Ishikawa (cell line): Measurements from ENCODE around the gene CINP.

Source experiments
- CEBPB ChIP-seq: IDR thresholded peaks from 2 replicates; pipeline ENCODE4 v1.6.1; 2012
- CREB1 ChIP-seq: IDR thresholded peaks from 2 replicates; pipeline ENCODE4 v1.6.1; 2012; ENCODE audit warnings: low read depth
- EGR1 ChIP-seq: IDR thresholded peaks from 2 replicates; pipeline ENCODE4 v1.6.1; 2012
- EP300 ChIP-seq: IDR thresholded peaks from 2 replicates; pipeline ENCODE4 v1.6.1; 2012; ENCODE audit warnings: borderline replicate concordance
- FOXM1 ChIP-seq: IDR thresholded peaks from 2 replicates; pipeline ENCODE4 v1.6.1; 2012; ENCODE audit warnings: low read depth, borderline replicate concordance
- MAX ChIP-seq: IDR thresholded peaks from 2 replicates; pipeline ENCODE4 v1.6.1; 2012
- NFIC ChIP-seq: IDR thresholded peaks from 2 replicates; pipeline ENCODE4 v1.6.1; 2012
- RAD21 ChIP-seq: IDR thresholded peaks from 2 replicates; pipeline ENCODE4 v1.6.1; 2012; ENCODE audit warnings: low read depth
- REST ChIP-seq: IDR thresholded peaks from 2 replicates; pipeline ENCODE4 v1.6.1; 2012; ENCODE audit warnings: low read depth, mild to moderate bottlenecking
- TAF1 ChIP-seq: IDR thresholded peaks from 2 replicates; pipeline ENCODE4 v1.6.1; 2012; ENCODE audit warnings: low read depth, mild to moderate bottlenecking
- TCF12 ChIP-seq: IDR thresholded peaks from 2 replicates; pipeline ENCODE4 v1.6.1; 2012; ENCODE audit warnings: low read depth
- TEAD4 ChIP-seq: IDR thresholded peaks from 2 replicates; pipeline ENCODE4 v1.6.1; 2012
- USF1 ChIP-seq: IDR thresholded peaks from 2 replicates; pipeline ENCODE4 v1.6.1; 2012
- YY1 ChIP-seq: IDR thresholded peaks from 2 replicates; pipeline ENCODE4 v1.6.1; 2012; ENCODE audit warnings: low read depth
- ZBTB7A ChIP-seq: IDR thresholded peaks from 2 replicates; pipeline ENCODE4 v1.6.1; 2012; ENCODE audit warnings: low read depth

Gene CINP

DNA sequence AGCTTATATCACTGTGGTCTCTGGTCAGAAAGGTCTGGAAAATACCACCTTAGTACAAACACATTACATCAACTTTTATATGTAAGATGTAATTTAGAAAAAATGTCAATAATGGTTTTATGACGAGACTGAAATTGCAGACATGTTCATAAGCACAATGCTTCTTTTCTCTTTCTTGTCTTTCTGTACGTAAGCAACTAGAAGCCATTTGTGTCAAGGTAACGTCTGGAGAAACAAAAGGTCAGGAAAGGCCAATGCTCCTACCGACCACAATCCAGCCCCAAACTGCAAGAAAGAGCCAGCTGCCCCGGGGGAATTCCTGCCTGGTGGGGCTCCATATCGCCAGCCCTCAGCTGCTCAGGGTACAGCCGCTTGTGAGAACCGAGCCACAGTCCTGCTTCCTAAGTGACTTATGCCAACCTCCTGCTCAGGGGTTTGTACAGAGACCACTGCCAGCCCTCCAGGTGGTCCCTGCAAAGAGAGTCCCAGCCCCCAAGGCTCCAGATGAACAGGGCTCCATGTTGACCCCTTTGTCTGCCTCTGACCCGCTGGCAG, 36.8 kb downstream of the CINP start:
- TF ChIP-seq ZBTB7A (no peak), TAF1 (no peak)

DNA sequence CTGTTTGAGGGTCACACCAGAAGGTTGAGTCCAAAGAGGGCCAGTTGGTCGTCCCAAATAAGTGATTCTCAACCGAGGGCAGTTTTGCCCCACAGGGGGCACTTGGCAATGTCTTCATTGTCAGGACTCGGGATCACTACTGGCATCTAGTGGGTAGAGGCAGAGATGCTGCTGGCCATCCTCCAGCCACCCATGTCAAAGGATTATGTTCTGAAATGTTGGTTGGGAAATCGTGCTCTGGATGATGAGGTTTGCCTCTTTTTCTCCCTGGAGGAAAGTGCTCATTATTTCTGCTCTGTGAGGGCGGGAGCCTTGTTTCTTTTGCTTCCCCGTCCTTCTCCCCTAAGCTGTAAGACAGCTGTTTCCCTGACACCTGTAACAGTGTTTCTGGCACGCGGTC, 39.6 kb downstream of the CINP start:
- TF ChIP-seq NFIC (peak; percentile 51; the same call in 1 of the 2 replicates), USF1 (no peak), RAD21 (peak; percentile 45)

GRCh38 chr14:102321456-102322422, 41.0 kb downstream of the CINP start:
- no peak for TF ChIP-seq FOXM1
- no peak for TF ChIP-seq ZBTB7A
- no peak for TF ChIP-seq TEAD4
- no peak for TF ChIP-seq CEBPB
- TF ChIP-seq CREB1 = no peak
- TF ChIP-seq MAX = no peak
- no peak for TF ChIP-seq TAF1
- no peak for TF ChIP-seq USF1
- TF ChIP-seq YY1 = no peak
- no peak for TF ChIP-seq EGR1
- TF ChIP-seq TCF12 = no peak
- TF ChIP-seq EP300 = no peak
- TF ChIP-seq REST = no peak
- no peak for TF ChIP-seq NFIC

- TF ChIP-seq EGR1 (no peak), CEBPB (no peak), EP300 (no peak), FOXM1 (no peak), RAD21 (no peak), YY1 (no peak), MAX (no peak), NFIC (no peak), ZBTB7A (no peak), USF1 (no peak), REST (no peak), CREB1 (no peak), TAF1 (no peak), TEAD4 (no peak), TCF12 (no peak)
These were observed 41.8 kb downstream of the CINP start for GRCh38 chr14:102320671-102321455.

DNA sequence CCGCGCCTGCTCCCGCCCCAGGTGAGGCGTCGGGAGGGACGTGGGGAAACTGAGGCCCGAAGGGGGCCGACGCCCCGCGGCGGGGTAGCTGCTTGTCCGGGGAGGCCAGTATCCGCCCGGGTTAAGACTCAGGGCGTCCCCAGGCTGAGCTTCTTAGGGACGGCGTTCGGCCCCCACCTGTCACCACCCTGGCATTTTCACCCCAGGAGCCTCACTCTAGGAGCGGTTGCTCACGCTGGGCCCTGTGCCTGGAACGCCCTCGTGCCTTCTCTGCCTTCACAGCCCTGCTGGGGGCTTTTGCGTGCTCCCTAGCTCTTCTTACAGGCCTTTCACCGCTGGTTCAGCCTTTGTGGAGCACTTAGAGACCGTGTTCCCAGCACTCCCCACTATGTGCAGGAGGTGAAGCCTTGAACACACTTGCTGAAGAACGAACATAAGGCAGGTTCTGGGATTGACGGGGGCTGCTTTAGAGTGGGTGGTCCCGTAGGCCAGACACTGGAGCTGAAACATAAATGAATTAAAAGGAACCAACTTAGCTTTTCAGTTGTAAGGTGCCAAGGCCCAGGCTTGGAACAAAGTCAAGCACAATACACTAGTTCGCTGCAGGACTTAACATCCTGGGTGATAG, 42.5 kb downstream of the CINP start:
- TF ChIP-seq CEBPB = no peak
- peak; percentile 23; the same call in 1 of the 2 replicates for TF ChIP-seq MAX
